OCI-LY3 (cell line): Measurements from ENCODE around the gene ROBO3.

Source experiments
- H2AFZ ChIP-seq: fragments of 200-600, 300-600 bp; shearing (Covaris generic); 2 replicates; pipeline ENCODE4 v1.6.0; 2014; ENCODE audit warnings: antibody characterized with exemption, low read depth, low read length
- H3K27ac ChIP-seq: fragments of 200-600, 300-600 bp; sonication (generic); 2 replicates; pipeline ENCODE4 v1.5.1; 2014; ENCODE audit warnings: mild to moderate bottlenecking, low read length, moderate library complexity, mixed read lengths
- H3K27me3 ChIP-seq: fragments of 200-600, 300-600 bp; sonication (generic); 2 replicates; pipeline ENCODE4 v1.6.1; 2014; ENCODE audit warnings: low read depth, low read length, mixed read lengths
- H3K36me3 ChIP-seq: fragments of 200-600, 300-600 bp; sonication (generic); replicated peaks from 2 replicates; pipeline ENCODE3; 2014; ENCODE audit warnings: low read depth, low read length, mixed read lengths
- H3K4me1 ChIP-seq: fragments of 300-600, 200-600 bp; sonication (generic); 2 replicates; pipeline ENCODE4 v1.6.1; 2014; ENCODE audit warnings: low read length, mixed read lengths
- H3K4me2 ChIP-seq: fragments of 200-600, 300-600 bp; sonication (generic); 2 replicates; pipeline ENCODE4 v1.6.1; 2014; ENCODE audit warnings: low read length, mixed read lengths
- H3K4me3 ChIP-seq: fragments of 300-600, 200-600 bp; sonication (generic); 2 replicates; pipeline ENCODE4 v1.5.1; 2014; ENCODE audit warnings: antibody characterized with exemption, mild to moderate bottlenecking, low read length, moderate library complexity
- H3K79me2 ChIP-seq: fragments of 300-600, 200-600 bp; shearing (Covaris generic); 2 replicates; pipeline ENCODE4 v1.6.1; 2014; ENCODE audit warnings: mild to moderate bottlenecking, low read length, mixed read lengths
- H3K9ac ChIP-seq: fragments of 300-600, 200-600 bp; shearing (Covaris generic); 2 replicates; pipeline ENCODE4 v1.6.0; 2014; ENCODE audit warnings: mild to moderate bottlenecking, low read length, moderate library complexity
- H3K9me3 ChIP-seq: fragments of 200-600, 300-600 bp; shearing (Covaris generic); 2 replicates; pipeline ENCODE4 v1.6.1; 2014; ENCODE audit warnings: low read length, mixed read lengths; ENCODE audit not compliant: insufficient read depth
- H4K20me1 ChIP-seq: fragments of 200-600, 300-600 bp; sonication (generic); 2 replicates; pipeline ENCODE4 v1.6.1; 2016; ENCODE audit warnings: low read length, mixed read lengths; ENCODE audit not compliant: insufficient read depth
- EZH2phosphoT487 ChIP-seq: fragments of 200-600 bp; shearing (Covaris generic); IDR thresholded peaks from 2 replicates; pipeline ENCODE4 v1.6.1; 2018; ENCODE audit warnings: antibody characterized with exemption, mixed run types, low read depth
- TF ChIP-seq, protein P1 (sequence below): fragments of 200-600, 300-600 bp; sonication (generic); IDR thresholded peaks from 2 replicates; pipeline ENCODE4 v1.5.1; 2014; ENCODE audit warnings: antibody characterized with exemption, low read length, low read depth

The ROBO3 gene

GRCh38 chr11:124898263-124898680 is 33.0 kb downstream of the ROBO3 start:
- peaks cover 40% of the 10 kb centered on the region for H3K27me3 ChIP-seq
- H3K79me2 ChIP-seq: no peaks in the 10 kb centered on the region
- no peak overlapping the region for H3K4me3 ChIP-seq
- H3K4me1 ChIP-seq: 0 out of 2 replicates have a peak, but pooled peaks cover 4% of the 10 kb centered on the region
- no peak overlapping the region for H3K4me2 ChIP-seq
- no peak overlapping the region for H3K27ac ChIP-seq
- no peak overlapping the region for H2AFZ ChIP-seq
- TF ChIP-seq, protein P1, sequence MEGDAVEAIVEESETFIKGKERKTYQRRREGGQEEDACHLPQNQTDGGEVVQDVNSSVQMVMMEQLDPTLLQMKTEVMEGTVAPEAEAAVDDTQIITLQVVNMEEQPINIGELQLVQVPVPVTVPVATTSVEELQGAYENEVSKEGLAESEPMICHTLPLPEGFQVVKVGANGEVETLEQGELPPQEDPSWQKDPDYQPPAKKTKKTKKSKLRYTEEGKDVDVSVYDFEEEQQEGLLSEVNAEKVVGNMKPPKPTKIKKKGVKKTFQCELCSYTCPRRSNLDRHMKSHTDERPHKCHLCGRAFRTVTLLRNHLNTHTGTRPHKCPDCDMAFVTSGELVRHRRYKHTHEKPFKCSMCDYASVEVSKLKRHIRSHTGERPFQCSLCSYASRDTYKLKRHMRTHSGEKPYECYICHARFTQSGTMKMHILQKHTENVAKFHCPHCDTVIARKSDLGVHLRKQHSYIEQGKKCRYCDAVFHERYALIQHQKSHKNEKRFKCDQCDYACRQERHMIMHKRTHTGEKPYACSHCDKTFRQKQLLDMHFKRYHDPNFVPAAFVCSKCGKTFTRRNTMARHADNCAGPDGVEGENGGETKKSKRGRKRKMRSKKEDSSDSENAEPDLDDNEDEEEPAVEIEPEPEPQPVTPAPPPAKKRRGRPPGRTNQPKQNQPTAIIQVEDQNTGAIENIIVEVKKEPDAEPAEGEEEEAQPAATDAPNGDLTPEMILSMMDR: no peak
- H3K9me3 ChIP-seq: no peaks in the 10 kb centered on the region
- H3K9ac ChIP-seq: no peak overlapping the region
- no peaks in the 10 kb centered on the region for H4K20me1 ChIP-seq
- no peaks in the 10 kb centered on the region for H3K36me3 ChIP-seq

GRCh38 chr11:124898711-124899110 is 33.5 kb downstream of the ROBO3 start:
- H2AFZ ChIP-seq: no peak overlapping the region
- H3K9ac ChIP-seq: no peak overlapping the region
- H3K4me3 ChIP-seq: no peak overlapping the region
- TF ChIP-seq EZH2phosphoT487: no peak
- TF ChIP-seq, protein P1: no peak
- no peak overlapping the region for H3K27ac ChIP-seq
- H3K36me3 ChIP-seq: no peaks in the 10 kb centered on the region
- H3K4me2 ChIP-seq: no peak overlapping the region
- peaks cover 43% of the 10 kb centered on the region for H3K27me3 ChIP-seq
- H4K20me1 ChIP-seq: no peaks in the 10 kb centered on the region
- no peaks in the 10 kb centered on the region for H3K79me2 ChIP-seq
- H3K4me1 ChIP-seq: 0 out of 2 replicates have a peak, but pooled peaks cover 4% of the 10 kb centered on the region
- H3K9me3 ChIP-seq: no peaks in the 10 kb centered on the region

GRCh38 chr11:124899383-124900145 is 34.3 kb downstream of the ROBO3 start:
- Histone ChIP-seq H2AFZ (no peak overlapping the region), H3K27ac (no peak overlapping the region), H3K79me2 (no peaks in the 10 kb centered on the region), H3K4me3 (no peak overlapping the region), H3K9me3 (no peaks in the 10 kb centered on the region), H3K9ac (no peak overlapping the region), H3K4me1 (0 out of 2 replicates have a peak, but pooled peaks cover 4% of the 10 kb centered on the region), H3K27me3 (peaks cover 43% of the 10 kb centered on the region), H4K20me1 (no peaks in the 10 kb centered on the region), H3K36me3 (no peaks in the 10 kb centered on the region), H3K4me2 (no peak overlapping the region)
- no peak for TF ChIP-seq EZH2phosphoT487
- TF ChIP-seq, protein P1: no peak

GRCh38 chr11:124900464-124900863 is 35.2 kb downstream of the ROBO3 start:
- Histone ChIP-seq H3K27ac (no peak overlapping the region), H3K9me3 (no peaks in the 10 kb centered on the region), H2AFZ (no peak overlapping the region), H3K4me2 (no peak overlapping the region), H3K79me2 (no peaks in the 10 kb centered on the region), H3K9ac (no peak overlapping the region), H3K4me3 (no peak overlapping the region), H3K36me3 (no peaks in the 10 kb centered on the region), H3K27me3 (peaks cover 46% of the 10 kb centered on the region), H3K4me1 (0 out of 2 replicates have a peak, but pooled peaks cover 4% of the 10 kb centered on the region), H4K20me1 (no peaks in the 10 kb centered on the region)
- TF ChIP-seq EZH2phosphoT487: no peak
- TF ChIP-seq, protein P1: no peak
